ENCODE measurements around the gene TOGARAM2.
"Not testable (repeated sequence)": the region's sequence is repeated elsewhere in the genome, so short reads cannot be mapped to it uniquely, and the experiment has no call there.

The TOGARAM2 gene

DNA sequence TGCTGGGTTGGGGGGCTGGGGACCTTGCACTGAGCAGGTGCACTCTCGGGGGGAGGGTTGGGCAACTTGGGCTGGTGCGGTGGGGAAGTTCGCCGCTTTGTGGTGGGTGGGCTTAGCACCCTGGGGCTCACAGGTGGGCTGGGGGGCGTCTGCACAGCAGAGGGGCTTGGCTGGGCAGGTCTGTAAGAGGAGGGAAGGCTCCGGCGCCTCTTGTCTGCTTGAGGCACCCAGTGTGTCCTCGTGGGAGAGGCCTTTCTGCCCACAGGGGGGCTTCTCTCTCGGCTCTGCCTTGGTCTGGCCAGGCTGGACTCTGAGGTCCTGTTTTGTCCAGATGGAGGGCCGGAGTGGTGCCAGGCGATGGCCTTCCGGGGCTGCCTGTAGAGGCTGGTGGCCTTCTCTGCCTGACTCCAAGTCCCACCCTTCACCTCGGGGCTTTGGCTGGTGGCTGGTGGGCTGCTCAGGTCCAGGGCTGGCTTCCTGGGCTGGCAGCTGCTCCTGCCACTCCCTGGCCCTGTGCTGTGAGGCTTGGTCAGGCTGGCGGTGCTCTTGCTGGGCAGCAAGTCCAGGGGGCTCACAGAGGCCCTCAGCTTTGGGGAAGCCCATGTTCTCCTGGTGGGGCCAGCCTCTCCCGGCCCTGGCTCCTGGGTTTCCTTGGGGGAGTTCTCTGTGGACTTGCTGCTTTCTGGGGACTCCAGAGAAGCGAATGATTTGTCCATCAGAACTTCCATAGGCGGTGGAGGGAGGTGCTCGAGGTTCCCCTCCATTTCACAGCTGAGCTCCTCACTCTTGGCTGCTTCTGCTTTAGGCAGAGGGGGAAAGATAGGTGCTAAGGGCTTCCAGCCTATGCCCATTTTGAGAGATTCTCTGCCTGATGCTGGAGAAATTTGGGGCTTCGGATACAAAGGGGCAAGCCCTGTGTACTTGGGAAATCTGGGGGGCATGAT is 90.2 kb downstream of the TOGARAM2 start:
- no peak for DNase-seq (ENCODE audit: low read depth in 2 of 2, low spot score in 1 of 2)

DNA sequence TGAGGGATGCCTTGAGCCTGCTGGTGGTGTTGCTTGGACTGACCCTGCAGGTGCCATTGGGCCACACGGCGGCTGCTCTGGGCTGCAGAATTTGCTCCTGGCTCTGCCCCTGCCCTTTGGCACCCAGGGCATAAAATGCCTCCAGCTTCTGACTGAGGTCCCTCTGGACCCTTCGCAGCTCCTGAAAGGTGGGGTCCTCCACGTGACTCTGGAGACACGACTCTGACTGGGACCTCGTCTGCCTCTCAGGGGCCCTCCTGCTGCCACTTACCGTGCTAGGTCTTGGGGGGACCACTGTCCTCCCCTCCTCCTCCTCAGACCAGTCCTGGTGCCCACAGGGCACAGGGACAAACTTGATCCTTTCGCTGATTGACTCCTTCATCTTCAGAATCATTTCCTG is 91.2 kb downstream of the TOGARAM2 start:
- no peak for DNase-seq (ENCODE audit: low read depth in 2 of 2, low spot score in 1 of 2)

DNA sequence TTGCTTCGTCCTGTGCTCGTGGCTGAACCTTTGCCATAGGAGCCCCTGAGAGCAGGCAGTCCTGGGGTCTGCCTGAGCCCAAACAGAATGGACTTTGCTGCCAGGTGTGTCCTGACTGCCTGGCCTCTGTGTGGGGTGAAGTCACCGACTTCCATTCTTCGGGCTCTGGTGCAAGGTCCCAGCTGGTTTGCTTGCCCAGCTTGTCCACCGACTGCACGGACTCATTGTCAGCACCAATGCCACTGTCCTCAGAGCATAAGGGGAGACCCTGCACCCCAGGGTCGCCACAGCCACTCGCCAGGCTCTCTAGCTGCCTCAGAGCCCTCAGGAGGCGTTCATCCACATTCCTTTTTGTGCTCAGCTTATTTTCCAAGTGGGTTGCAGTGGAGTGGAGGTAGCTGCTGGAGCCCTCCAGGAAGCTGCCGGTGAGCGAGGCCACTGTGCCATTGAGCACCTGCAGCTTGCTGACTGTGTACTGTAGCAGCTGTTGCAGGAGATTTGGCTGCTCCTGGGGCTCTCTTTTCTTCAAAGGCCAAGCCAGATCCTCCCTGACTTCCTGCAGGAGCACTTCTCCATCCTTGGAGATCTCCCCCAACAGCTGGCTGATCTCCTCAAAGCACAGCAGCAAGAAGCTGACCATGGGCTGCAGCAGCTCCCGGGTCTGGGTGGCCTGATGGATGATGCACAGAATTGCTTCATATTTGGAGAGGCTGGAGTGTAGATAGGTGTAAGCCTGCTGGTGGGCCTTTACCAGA is 92.0 kb downstream of the TOGARAM2 start:
- no peak for DNase-seq (ENCODE audit: low read depth in 2 of 2, low spot score in 1 of 2)

DNA sequence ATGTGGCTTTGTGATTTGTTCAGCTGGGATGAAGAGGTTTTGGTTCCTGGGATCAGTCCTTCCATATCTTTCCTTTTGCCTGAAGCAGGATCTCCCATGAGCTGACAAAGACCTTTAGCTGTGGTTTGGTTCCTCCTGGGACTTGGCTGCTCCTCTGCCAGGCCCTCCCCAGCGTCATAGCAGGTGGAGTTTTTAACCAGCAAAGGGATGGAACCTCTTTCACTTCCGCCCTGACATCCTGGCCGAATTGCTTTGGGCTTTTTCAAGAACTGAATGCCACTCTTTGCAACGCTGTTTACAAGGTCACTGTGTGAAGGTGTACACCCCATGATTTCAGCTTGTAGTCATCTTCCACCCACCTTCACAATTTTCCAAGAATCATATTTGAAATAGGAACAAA is 92.8 kb downstream of the TOGARAM2 start:
- no peak for DNase-seq (ENCODE audit: low read depth in 2 of 2, low spot score in 1 of 2)

DNA sequence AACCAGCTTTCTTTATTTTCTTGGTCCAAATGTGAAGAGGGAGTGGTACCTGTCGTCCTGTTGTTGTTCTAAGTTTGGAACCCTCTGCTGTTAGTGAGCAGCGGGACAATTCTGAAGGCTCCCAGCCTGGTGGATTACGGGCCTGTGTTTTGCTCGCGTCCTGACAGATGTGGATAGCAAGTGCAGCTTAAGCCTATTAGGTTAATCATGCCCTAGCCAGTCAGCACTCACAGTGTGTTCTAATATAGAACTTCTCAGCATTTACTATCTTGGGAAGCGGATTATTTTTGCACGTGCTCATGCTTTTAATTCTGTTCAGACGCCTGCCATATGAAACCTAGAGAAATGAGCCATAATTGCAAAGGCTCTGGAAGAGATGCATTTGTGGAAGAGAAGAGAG is 93.3 kb downstream of the TOGARAM2 start, which contains the start of gene PCARE:
TSS of gene PCARE (minus strand) at position 113 of the 400 bp plus-strand sequence. CDS start 262 bp downstream, outside the sequence.
- no peak for DNase-seq (ENCODE audit: low read depth in 2 of 2, low spot score in 1 of 2)

DNA sequence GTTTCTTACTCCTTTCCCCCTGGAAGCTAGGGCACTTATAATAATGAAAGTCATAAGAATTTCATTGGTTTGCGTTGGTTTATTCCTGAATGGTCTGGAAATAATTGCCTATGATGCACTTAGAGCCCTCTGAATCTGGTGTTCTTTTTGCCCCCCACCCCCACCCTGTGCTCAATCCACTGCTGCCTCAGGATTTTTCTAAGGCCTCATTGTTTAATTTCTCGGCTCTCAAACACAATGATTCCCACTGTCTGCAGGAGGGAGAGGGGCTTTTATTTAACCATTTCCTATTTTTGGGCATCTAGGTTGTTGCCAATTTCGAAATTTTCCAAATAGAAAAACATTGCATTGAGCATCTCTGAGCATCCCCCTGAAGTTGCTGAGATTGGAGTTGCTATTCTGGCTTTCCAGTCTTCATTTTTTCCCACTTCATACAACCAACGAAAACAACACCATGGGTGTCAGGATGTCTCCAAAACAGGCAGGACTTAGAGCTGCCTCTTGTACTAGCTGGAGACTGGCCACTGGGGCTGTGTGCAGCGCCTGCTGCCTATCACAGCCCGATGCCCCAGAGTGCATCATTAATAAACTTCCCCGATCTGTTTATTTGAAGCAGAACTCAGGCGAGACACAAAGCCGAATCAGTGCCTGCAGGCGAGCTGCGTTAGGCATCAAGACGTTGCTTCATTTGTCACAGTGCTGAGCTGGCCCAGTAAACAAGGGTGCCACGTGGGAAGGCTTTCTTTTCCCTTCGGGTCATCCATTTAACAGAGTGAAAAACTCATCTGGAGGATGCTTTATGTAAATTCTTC is 95.0 kb downstream of the TOGARAM2 start:
- DNase-seq (ENCODE audit: low read depth in 2 of 2, low spot score in 1 of 2), result no peak

DNA sequence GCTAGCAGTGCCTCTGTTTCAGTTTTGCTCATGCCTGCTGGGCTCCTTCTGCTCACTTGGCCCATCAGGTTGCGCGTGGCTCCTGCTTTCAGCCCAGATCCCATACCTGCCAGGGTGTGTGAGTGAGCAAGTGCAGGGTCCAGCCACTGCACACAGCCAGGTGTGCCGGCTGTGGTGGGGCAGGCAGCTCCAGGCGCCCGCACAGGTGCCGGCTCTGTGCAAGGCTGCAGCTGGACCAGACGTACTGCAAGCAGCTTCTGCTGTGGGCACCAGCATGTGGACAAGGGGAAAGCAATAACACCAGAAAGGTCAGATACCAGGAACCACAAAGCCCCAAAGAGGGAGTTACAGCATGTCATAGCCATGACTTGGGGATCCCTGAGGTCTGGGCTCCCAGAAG is 98.8 kb downstream of the TOGARAM2 start:
- DNase-seq (ENCODE audit: low read depth in 2 of 2, low spot score in 1 of 2), result no peak

DNA sequence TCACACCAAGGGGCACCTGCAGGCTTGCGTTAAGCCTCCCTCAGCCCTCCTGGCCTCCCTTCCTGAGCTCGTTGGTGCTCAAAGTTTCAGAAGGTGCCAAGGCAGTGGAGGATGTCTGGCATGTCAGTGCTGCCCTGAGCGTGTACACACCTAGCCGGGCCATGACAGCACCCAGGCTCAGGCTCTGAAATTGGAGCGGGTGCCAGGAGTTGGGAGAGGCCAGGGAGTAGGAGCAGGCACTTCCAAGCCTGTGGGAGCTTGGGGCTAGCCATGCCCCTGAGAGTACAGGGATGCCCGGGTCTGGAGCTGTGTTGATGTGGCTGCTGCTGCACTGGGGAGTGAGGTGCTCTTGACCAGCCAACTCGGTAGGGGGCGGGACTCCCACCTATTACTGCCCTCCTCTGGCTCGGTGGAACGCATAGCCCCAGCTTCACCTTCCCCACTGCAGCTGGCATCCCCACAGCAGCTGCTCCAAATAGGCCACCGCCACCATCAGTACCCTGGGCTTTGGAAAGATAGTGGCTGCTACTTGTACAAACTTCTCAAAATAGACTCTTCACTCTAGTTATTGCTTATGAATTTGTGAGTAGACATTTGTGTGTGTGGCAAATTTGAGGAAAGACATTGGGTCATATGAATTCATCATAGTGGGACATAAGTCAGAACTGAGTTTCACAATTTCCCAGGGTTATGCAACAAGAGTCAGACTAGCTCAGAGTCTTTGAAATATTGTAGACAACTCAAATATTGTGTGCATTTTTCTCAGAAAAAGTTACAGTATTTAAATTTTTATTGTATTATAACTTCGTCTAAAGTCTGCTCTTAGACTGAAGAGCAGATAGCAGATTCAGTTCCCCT is 100.0 kb downstream of the TOGARAM2 start:
- DNase-seq (ENCODE audit: low read depth in 2 of 2, low spot score in 1 of 2), result no peak

DNA sequence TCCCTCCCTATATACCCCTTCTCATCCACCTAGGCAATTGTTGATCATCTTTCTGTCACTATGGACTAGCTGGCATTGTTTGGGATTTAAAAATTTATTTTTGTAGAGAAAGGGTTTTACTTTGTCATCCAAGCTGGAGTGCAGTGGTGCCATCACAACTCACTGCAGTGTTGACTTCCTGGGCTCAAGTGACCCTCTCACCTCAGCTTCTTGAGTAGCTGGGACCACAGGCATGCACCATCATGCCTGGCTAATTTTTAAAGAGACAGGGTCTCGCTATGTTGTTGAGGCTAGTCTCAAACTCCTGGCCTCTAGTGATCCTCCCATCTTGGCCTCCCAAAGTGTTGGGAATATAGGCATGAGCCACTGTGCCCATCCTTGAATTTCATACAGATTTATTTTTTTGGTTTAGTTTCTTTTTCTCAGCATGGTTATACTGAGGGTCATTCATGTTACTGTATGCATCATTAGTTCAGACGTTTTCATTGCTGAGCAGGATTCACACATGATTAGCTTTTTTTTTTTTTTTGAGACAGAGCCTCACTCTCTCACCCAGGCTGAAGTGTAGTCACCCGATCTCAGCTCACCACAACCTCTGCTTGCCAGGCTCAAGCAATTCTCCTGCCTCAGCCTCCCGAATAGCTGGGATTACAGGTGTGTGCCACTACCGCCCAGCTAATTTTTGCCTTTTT is 101.9 kb downstream of the TOGARAM2 start:
- no peak for DNase-seq (ENCODE audit: low read depth in 2 of 2, low spot score in 1 of 2)

DNA sequence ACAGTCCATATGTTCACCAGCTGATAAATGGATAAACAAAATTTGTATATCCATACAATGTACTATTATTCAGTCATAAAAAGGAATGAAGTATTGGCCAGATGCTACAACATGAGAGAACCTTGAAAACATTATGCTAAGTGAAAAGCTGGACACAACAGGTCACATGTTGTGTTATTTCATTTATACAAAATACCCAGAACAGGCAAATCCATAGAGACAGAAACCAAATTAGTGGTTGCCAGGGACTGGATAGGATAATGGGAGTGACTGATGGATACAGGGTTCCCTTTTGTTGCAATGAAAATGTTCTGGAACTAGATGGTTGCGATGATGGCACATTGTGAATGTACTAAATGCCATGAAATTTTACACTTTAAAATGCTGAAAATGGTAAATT is 103.5 kb downstream of the TOGARAM2 start:
- no peak for DNase-seq (ENCODE audit: low read depth in 2 of 2, low spot score in 1 of 2)

DNA sequence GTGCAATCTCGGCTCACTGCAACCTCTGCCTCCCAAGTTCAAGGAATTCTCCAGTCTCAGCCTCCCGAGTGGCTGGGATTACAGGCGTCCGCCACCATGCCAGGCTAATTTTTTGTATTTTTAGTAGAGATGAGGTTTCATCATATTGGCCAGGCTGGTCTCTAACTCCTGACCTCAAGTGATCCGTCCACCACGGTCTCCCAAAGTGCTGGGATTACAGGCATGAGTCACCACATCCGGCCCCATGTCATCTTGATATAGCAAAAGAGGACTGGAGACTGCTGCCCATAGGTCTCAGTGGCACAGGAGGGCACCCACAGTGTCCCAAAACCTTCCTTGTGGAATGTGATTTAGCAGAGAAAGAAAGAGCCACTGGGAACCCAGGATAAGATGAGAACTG is 109.2 kb downstream of the TOGARAM2 start:
- not testable (repeated sequence) for DNase-seq (ENCODE audit: low read depth in 2 of 2, low spot score in 1 of 2)

DNA sequence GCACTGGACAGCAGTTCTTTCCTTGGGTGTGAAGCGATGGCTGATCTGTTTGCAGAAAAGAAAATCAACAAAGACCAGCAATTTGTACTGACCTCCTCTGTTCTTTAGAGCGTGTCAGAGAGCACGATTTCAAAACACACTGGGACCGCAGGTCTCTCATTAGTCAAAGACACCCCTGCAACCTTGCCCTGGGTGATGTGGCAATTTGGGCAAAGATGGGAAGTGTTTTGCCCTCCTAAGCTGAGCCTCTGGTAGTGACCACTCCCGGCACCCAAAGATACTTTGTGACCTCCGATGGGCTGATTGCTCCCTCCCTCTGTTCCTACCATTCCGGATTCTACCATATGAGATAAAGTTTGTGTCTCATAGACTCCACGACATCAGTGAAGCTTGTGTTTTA is 115.9 kb downstream of the TOGARAM2 start:
- no peak for DNase-seq (ENCODE audit: low read depth in 2 of 2, low spot score in 1 of 2)

DNA sequence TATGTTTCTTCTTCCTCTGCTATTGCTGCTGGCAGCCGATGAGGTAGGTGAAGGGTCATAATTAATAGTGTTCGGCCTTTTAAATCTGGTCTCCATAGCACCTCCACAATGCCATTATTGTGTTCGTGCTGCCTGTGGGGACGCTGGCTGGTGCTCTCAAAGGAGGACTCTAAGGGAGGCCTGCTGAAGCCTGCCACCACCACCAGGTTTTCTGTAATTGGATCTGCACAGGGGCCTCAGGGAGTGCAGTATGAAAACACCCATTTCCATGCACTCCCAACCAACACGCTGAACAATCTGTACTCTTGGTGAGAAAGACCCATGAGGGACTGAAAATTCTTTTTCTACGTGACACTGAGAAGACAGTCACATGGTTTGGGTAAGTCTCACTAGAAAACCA is 116.5 kb downstream of the TOGARAM2 start:
- no peak for DNase-seq (ENCODE audit: low read depth in 2 of 2, low spot score in 1 of 2)

DNA sequence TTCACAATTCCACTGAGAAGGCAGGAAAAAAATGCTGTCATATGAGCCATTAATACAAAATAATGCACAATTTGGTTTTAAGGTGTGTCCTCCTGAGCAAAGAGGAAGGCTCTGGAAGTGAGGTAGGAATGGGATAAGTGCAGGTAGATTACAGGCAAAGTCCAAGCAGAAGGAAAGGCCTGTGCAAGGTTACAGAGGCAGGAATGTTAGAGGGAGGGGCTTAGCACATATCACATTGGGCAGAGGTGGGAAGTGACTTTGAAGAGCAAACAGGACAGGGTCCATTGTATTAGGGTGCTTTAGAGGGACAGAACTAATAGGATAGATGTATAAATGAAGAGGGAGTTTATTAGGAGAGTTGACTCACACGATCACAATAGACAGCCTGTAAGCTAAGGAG is 119.5 kb downstream of the TOGARAM2 start:
- DNase-seq (ENCODE audit: low read depth in 2 of 2, low spot score in 1 of 2), result no peak

All from stimulated activated CD8-positive, alpha-beta memory T cell treated with anti-CD3 and anti-CD28 coated beads, Interleukin-4, amount 100 ng/mL, for 1 hour (primary cell).